Upper lobe of right lung (tissue), 1 donor: ENCODE results near the gene SEC24B. TPM values are rescaled to one million over a fixed set of nuclear protein-coding genes. Genes with fewer than 3 reads are reported as not detected.

Experiments
- ATAC-seq: fragments of 200-7000 bp; cut with Tn5 transposase; one replicate; pipeline ENCODE4 v1.9.1; 2020; ENCODE audit warnings: mild to moderate bottlenecking, moderate library complexity
- DNase-seq: peaks from one replicate; pipeline ENCODE4 v3.0.0-alpha.2; 2020
- H3K27ac ChIP-seq: fragments of 200-600 bp; one replicate; pipeline ENCODE4 v1.8.0; 2022
- H3K27me3 ChIP-seq: fragments of 200-600 bp; one replicate; pipeline ENCODE4 v1.8.0; 2022; ENCODE audit warnings: mild to moderate bottlenecking
- H3K36me3 ChIP-seq: fragments of 200-600 bp; one replicate; pipeline ENCODE4 v1.8.0; 2022
- H3K4me1 ChIP-seq: fragments of 200-600 bp; one replicate; pipeline ENCODE4 v1.8.0; 2022
- H3K4me3 ChIP-seq: fragments of 200-600 bp; one replicate; pipeline ENCODE4 v1.8.0; 2022; ENCODE audit warnings: mild to moderate bottlenecking
- H3K9me3 ChIP-seq: fragments of 200-600 bp; one replicate; pipeline ENCODE4 v1.8.0; 2022
- CTCF ChIP-seq: fragments of 200-600 bp; IDR thresholded peaks from one replicate; pipeline ENCODE4 v1.8.0; 2022; ENCODE audit warnings: antibody characterized with exemption
- intact Hi-C: fragments of 100-400 bp; cut with DNase I; formaldehyde crosslinking; loops from one replicate; pipeline ENCODE4 v1.11.0; 2022
- total RNA-seq: library from RNA; stranded (reverse); fragmentation: NEBNext Ultra II Directional; extraction: Animal tissue kit (Norgen Biotek cat#: 25700); gene quantifications from one replicate; pipeline ENCODE4 v1.2.1, GENCODE V29; 2021
- donor health status: DM: no; HTN: yes; CAD: no; lungs with severe emphysema.

The SEC24B gene
- total RNA-seq, 1 donor from 2014 or later = 34.6 TPM

DNA sequence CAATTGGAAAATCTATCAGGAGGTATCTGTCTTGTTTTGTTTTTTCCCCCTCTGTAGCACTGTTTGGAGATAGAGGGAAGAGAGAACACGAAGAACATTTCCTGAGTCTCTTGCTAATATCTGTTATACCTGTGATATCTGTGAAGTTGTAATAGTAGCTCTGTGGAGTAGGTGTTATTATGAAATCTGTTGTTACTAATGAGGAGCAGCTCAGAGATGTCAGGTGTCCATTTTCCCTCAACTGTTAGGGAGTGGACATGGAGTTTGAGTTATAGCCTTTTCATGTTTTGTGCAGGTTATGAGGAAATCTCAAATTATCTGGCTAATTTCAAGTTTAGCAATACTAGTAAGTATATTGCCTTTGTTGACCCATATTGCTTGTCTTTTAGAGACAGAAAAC, 52.4 kb downstream of the SEC24B start:
- DNase-seq = no peak
- intact Hi-C loops = no loop called here
- ATAC-seq = no peak
- TF ChIP-seq CTCF = no peak
- H3K36me3 ChIP-seq = peaks cover 29% of the 10 kb centered on the region
- H3K27me3 ChIP-seq = no peaks in the 10 kb centered on the region
- no peak overlapping the region for H3K4me3 ChIP-seq
- H3K9me3 ChIP-seq = no peaks in the 10 kb centered on the region
- no peak overlapping the region for H3K27ac ChIP-seq
- H3K4me1 ChIP-seq = no peaks in the 10 kb centered on the region

GRCh38 chr4:109494563-109494962, 60.9 kb downstream of the SEC24B start:
- intact Hi-C loops = no loop called here
- Histone ChIP-seq H3K36me3 (peaks cover 50% of the 10 kb centered on the region), H3K27me3 (no peaks in the 10 kb centered on the region), H3K4me1 (no peaks in the 10 kb centered on the region), H3K4me3 (no peak overlapping the region), H3K27ac (no peak overlapping the region), H3K9me3 (no peaks in the 10 kb centered on the region)
- ATAC-seq = no peak
- no peak for DNase-seq
- TF ChIP-seq CTCF = no peak

DNA sequence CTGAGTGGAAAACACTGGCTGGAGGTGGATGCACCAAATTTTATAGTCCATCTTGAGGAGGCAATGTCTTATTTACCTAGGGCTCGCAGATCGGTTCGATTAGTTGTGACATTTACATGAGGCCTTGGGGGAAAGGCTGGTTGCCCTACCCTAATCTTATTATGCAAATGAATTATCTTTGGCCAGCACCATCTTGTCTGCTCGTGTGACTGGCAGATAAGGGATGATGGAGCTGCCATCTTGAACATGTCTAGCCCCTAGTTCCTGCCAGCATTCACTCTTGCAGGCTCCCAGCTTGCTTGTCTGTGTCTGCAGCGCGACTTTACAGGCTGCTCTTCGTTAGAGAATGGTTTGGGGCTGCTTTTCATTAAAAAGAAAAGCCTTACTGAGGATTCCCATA, 61.9 kb downstream of the SEC24B start:
- intact Hi-C loops = no loop called here
- Histone ChIP-seq H3K4me3 (no peak overlapping the region), H3K27ac (no peak overlapping the region), H3K4me1 (no peaks in the 10 kb centered on the region), H3K36me3 (peaks cover 59% of the 10 kb centered on the region), H3K9me3 (no peaks in the 10 kb centered on the region), H3K27me3 (no peaks in the 10 kb centered on the region)
- ATAC-seq (no peak), DNase-seq (no peak)
- no peak for TF ChIP-seq CTCF

- TF ChIP-seq CTCF = no peak
- H3K27me3 ChIP-seq = no peaks in the 10 kb centered on the region
- no peaks in the 10 kb centered on the region for H3K9me3 ChIP-seq
- intact Hi-C loops = no loop called here
- H3K27ac ChIP-seq = no peak overlapping the region
- no peak overlapping the region for H3K4me3 ChIP-seq
- no peaks in the 10 kb centered on the region for H3K4me1 ChIP-seq
- peaks cover 67% of the 10 kb centered on the region for H3K36me3 ChIP-seq
- ATAC-seq = no peak
- no peak for DNase-seq
Measured at GRCh38 chr4:109496875-109497274, 63.3 kb downstream of the SEC24B start.

GRCh38 chr4:109497511-109497910, 63.9 kb downstream of the SEC24B start:
- H3K4me1 ChIP-seq = no peaks in the 10 kb centered on the region
- H3K9me3 ChIP-seq = no peaks in the 10 kb centered on the region
- H3K27ac ChIP-seq = no peak overlapping the region
- no peak overlapping the region for H3K4me3 ChIP-seq
- DNase-seq (no peak), ATAC-seq (no peak)
- H3K36me3 ChIP-seq = peaks cover 67% of the 10 kb centered on the region
- intact Hi-C loops = no loop called here
- TF ChIP-seq CTCF = no peak
- no peaks in the 10 kb centered on the region for H3K27me3 ChIP-seq

DNA sequence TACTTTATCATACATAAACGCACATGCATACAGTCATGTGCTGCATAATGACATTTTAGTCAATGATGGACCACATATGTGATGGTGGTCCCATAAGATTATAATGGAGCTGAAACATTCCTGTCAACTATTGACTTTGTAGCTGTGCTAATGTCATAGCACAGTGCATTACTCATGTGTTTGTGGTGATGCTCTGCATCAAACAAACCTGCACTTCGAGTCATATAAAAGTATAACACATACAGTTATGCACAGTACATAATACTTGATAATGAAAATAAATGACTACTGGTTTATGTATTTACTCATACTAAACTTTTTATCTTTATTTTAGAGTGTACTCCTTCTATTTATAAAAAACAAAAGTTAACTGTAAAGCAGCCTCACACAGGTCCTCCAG, 65.9 kb downstream of the SEC24B start:
- DNase-seq = no peak

More for the DNA sequence above, 65.9 kb downstream of the SEC24B start:
- H3K4me1 ChIP-seq = no peaks in the 10 kb centered on the region
- no peak for ATAC-seq
- no peaks in the 10 kb centered on the region for H3K27me3 ChIP-seq
- TF ChIP-seq CTCF = no peak
- H3K27ac ChIP-seq = no peak overlapping the region
- no peaks in the 10 kb centered on the region for H3K9me3 ChIP-seq
- intact Hi-C loops = no loop called here
- peaks cover 78% of the 10 kb centered on the region for H3K36me3 ChIP-seq
- H3K4me3 ChIP-seq = no peak overlapping the region
